ENCODE results near the gene GRB7.

DNA sequence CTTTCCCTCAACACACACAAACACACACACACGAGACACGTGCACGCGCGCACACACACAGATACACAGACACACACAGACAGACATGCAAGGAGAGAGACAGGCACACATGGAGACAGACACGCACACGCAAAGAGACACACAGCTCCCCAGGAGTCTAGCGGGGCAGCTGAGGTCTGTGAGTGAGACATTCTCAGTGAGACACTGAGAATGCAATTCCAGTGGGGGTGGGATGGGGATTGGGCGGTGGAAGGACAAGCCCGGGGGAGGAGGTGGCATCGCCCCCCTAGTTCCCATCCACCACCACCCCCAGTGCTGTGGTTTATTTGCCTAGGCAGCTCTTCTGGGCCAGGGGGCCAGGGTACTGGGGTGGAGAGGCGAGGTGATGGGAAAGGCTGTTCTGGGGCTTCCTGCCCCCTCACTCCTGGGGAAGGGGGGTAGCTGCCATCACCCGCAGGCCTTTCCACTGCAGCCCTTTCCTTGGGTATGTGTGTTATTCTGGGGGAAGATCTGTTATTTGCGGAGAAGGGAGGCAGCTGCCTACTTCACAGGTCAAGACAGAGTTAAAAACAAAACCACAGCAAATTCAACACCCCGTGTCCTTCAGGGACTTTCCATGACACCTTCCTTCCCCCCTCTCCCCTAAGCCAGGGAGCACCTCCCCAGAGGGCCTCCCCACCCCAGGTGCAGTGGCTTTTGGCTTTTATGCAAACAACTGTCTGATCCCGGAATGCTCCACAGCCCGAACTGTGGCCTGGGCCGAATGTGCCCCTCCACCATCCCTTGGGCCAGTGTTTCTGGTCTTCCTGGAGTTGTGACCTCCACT lies 18.0 kb downstream of the GRB7 start:
- TF ChIP-seq, protein P1, sequence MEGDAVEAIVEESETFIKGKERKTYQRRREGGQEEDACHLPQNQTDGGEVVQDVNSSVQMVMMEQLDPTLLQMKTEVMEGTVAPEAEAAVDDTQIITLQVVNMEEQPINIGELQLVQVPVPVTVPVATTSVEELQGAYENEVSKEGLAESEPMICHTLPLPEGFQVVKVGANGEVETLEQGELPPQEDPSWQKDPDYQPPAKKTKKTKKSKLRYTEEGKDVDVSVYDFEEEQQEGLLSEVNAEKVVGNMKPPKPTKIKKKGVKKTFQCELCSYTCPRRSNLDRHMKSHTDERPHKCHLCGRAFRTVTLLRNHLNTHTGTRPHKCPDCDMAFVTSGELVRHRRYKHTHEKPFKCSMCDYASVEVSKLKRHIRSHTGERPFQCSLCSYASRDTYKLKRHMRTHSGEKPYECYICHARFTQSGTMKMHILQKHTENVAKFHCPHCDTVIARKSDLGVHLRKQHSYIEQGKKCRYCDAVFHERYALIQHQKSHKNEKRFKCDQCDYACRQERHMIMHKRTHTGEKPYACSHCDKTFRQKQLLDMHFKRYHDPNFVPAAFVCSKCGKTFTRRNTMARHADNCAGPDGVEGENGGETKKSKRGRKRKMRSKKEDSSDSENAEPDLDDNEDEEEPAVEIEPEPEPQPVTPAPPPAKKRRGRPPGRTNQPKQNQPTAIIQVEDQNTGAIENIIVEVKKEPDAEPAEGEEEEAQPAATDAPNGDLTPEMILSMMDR (conservative IDR thresholded peaks at IDR 0.05; ENCODE audit: low read depth, low read length) = no peak
- TF ChIP-seq CEBPB (IDR thresholded peaks at IDR 0.05; ENCODE audit: low read depth, low read length) (no peak), SMC3 (IDR thresholded peaks at IDR 0.05; ENCODE audit: low read depth, low read length) (no peak), BHLHE40 (IDR thresholded peaks at IDR 0.05; ENCODE audit: low read depth, low read length) (peak; percentile 79), RAD21 (IDR thresholded peaks at IDR 0.05; ENCODE audit: low read length) (no peak), MXI1 (IDR thresholded peaks at IDR 0.05; ENCODE audit: borderline replicate concordance, low read depth, low read length) (no peak), MAZ (IDR thresholded peaks at IDR 0.05; ENCODE audit: borderline replicate concordance, low read depth, low read length) (no peak), RCOR1 (IDR thresholded peaks at IDR 0.05; ENCODE audit: insufficient replicate concordance, low read length) (no peak)
- TF ChIP-seq, protein P2, sequence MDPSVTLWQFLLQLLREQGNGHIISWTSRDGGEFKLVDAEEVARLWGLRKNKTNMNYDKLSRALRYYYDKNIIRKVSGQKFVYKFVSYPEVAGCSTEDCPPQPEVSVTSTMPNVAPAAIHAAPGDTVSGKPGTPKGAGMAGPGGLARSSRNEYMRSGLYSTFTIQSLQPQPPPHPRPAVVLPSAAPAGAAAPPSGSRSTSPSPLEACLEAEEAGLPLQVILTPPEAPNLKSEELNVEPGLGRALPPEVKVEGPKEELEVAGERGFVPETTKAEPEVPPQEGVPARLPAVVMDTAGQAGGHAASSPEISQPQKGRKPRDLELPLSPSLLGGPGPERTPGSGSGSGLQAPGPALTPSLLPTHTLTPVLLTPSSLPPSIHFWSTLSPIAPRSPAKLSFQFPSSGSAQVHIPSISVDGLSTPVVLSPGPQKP (IDR thresholded peaks at IDR 0.05; ENCODE audit: borderline replicate concordance, low read depth, low read length) = no peak
- TF ChIP-seq, protein P3, sequence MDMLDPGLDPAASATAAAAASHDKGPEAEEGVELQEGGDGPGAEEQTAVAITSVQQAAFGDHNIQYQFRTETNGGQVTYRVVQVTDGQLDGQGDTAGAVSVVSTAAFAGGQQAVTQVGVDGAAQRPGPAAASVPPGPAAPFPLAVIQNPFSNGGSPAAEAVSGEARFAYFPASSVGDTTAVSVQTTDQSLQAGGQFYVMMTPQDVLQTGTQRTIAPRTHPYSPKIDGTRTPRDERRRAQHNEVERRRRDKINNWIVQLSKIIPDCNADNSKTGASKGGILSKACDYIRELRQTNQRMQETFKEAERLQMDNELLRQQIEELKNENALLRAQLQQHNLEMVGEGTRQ (IDR thresholded peaks at IDR 0.05; ENCODE audit: low read depth, low read length) = no peak

Data from IMR-90 (cell line).